HepG2 (cell line): ENCODE data around the gene ZC3H8. TPM values are rescaled to one million over a fixed set of nuclear protein-coding genes. Genes with fewer than 3 reads are reported as not detected.

Experiments used
- ATAC-seq: fragments of 200-7000 bp; cut with Tn5 transposase; 3 replicates; pipeline ENCODE4 v1.9.1; 2020; ENCODE audit warnings: mild to moderate bottlenecking, moderate library complexity
- BruUV-seq: library from RNA; stranded (reverse); fragments of 400-500 nt; replicated peaks from 2 replicates; lab custom pipeline; 2021; lab: Mats Ljungman, UMichigan
- CTCF ChIA-PET: fragments of 300-600 bp; formaldehyde crosslinking; extraction: SDS; loops from one replicate; lab custom pipeline; 2021; ENCODE audit warnings: low total read pairs, inconsistent platforms, low intra/inter-chr PET ratio; lab: Yijun Ruan, JAX
- POLR2A ChIA-PET: fragments of 350-600 bp; sonication (Branson Sonifier 250); formaldehyde crosslinking; loops from one replicate; lab custom pipeline; 2020; ENCODE audit warnings: antibody characterized with exemption, inconsistent platforms; lab: Yijun Ruan, JAX
- DNase-seq: peaks from one replicate; pipeline ENCODE4 v3.0.0-alpha.2; 2015; ENCODE audit warnings: low spot score
- FAIRE-seq: peaks from 3 replicates; lab custom pipeline; 2011; peaks lifted over from hg19 to GRCh38; lab: Jason Lieb, UNC
- H2AFZ ChIP-seq: one replicate; pipeline ENCODE4 v1.6.1; 2011; ENCODE audit warnings: low read length, inconsistent platforms
- H3K27ac ChIP-seq: fragments of 300-600 bp; 3 replicates; pipeline ENCODE4 v1.8.0; 2011; ENCODE audit warnings: mixed run types, mild to moderate bottlenecking, mixed read lengths, low read length, inconsistent platforms; ENCODE audit not compliant: insufficient read depth; ENCODE audit errors: extremely low read length
- H3K27me3 ChIP-seq, 2 experiments: fragments of 200-600 bp in 1 of 2; 2 replicates in 1 of 2; 3 replicates in 1 of 2; pipeline versions ENCODE4 v1.6.0 to v1.8.0; 2011; ENCODE audit warnings: low read length in 2 of 2, mild to moderate bottlenecking in 2 of 2, moderate library complexity in 2 of 2, inconsistent platforms in 1 of 2; ENCODE audit not compliant: insufficient read depth in 2 of 2, control insufficient read depth in 1 of 2
- H3K36me3 ChIP-seq, 2 experiments: fragments of 200-600 bp in 1 of 2; replicated peaks in 1 of 2; 2 replicates in 1 of 2; 3 replicates in 1 of 2; pipeline versions ENCODE4 v1.5.1 to v1.8.0; 2011; ENCODE audit warnings: low read length in 2 of 2, inconsistent platforms in 1 of 2; ENCODE audit not compliant: insufficient read depth in 2 of 2, control insufficient read depth in 1 of 2
- H3K4me1 ChIP-seq: 2 replicates; pipeline ENCODE4 v1.5.1; 2012; ENCODE audit warnings: low read length, inconsistent platforms; ENCODE audit not compliant: insufficient read depth
- H3K4me2 ChIP-seq: 2 replicates; pipeline ENCODE4 v1.6.0; 2011; ENCODE audit warnings: low read depth, low read length, inconsistent platforms
- H3K4me3 ChIP-seq, 3 experiments: fragments of 200-600 bp in 1 of 3; sonication (generic), shearing (Covaris generic) in 1 of 3; replicated peaks in 1 of 3; 2 replicates each; pipeline ENCODE4 v1.5.1; 2011 to 2016; ENCODE audit warnings: low read length in 3 of 3, inconsistent platforms in 2 of 3, low read depth in 2 of 3, mild to moderate bottlenecking in 2 of 3, control low read depth in 1 of 3, mixed read lengths in 1 of 3; ENCODE audit not compliant: insufficient read depth in 1 of 3
- H3K79me2 ChIP-seq: one replicate; pipeline ENCODE4 v1.6.1; 2011; ENCODE audit warnings: low read length, inconsistent platforms; ENCODE audit not compliant: insufficient read depth
- H3K9ac ChIP-seq: 2 replicates; pipeline ENCODE4 v1.6.0; 2011; ENCODE audit warnings: mild to moderate bottlenecking, low read depth, low read length, inconsistent platforms; ENCODE audit not compliant: insufficient read depth
- H3K9me3 ChIP-seq: 2 replicates; pipeline ENCODE4 v1.5.1; 2012; ENCODE audit warnings: mild to moderate bottlenecking, low read length
- H4K20me1 ChIP-seq: 2 replicates; pipeline ENCODE4 v1.6.0; 2011; ENCODE audit warnings: inconsistent platforms, mild to moderate bottlenecking, low read length, moderate library complexity; ENCODE audit not compliant: insufficient read depth
- ATF4 ChIP-seq, 2 experiments: fragments of 450-650 bp in 1 of 2; sonication (generic) in 1 of 2; formaldehyde crosslinking; IDR thresholded peaks; 2 replicates each; pipeline versions ENCODE4 v1.5.0 to v1.8.0; 2020 to 2022; ENCODE audit warnings: mild to moderate bottlenecking in 1 of 2, missing genetic modification reagents in 1 of 2
- BHLHE40 ChIP-seq: IDR thresholded peaks from 2 replicates; pipeline ENCODE4 v1.6.1; 2011; ENCODE audit warnings: low read length, improper control_type of control experiment
- CCAR2 ChIP-seq: fragments of 200-400 bp; formaldehyde crosslinking; optimal IDR thresholded peaks from 2 replicates; pipeline ENCODE3; 2018; ENCODE audit warnings: low read depth, mild to moderate bottlenecking, low read length, moderate library complexity
- DNMT3B ChIP-seq: conservative IDR thresholded peaks from 2 replicates; pipeline ENCODE4 v1.6.1; 2016; ENCODE audit warnings: missing biosample characterization, control low read depth
- GMEB2 ChIP-seq: IDR thresholded peaks from 2 replicates; pipeline ENCODE4 v1.6.1; 2016; ENCODE audit warnings: missing biosample characterization, missing genetic modification reagents, low read depth
- HNF4A ChIP-seq: sonication (generic); formaldehyde crosslinking; IDR thresholded peaks from 2 replicates; pipeline ENCODE4 v1.4.0; 2020; ENCODE audit warnings: missing genetic modification reagents
- HNRNPK ChIP-seq: fragments of 200-400 bp; formaldehyde crosslinking; IDR thresholded peaks from 2 replicates; pipeline ENCODE4 v1.6.1; 2018; ENCODE audit warnings: low read length, low read depth, moderate library complexity, mild to moderate bottlenecking; ENCODE audit not compliant: poor library complexity, severe bottlenecking
- MIER3 ChIP-seq: IDR thresholded peaks from 2 replicates; pipeline ENCODE4 v1.6.1; 2016; ENCODE audit warnings: missing compliant biosample characterization, borderline replicate concordance
- NCOR1 ChIP-seq: fragments of 200-600 bp; sonication (generic); IDR thresholded peaks from 2 replicates; pipeline ENCODE4 v1.7.0; 2017; ENCODE audit warnings: antibody characterized with exemption, low read length, borderline replicate concordance
- NRL ChIP-seq: sonication (generic); formaldehyde crosslinking; IDR thresholded peaks from 2 replicates; pipeline ENCODE4 v1.5.0; 2020; ENCODE audit warnings: missing genetic modification reagents, mild to moderate bottlenecking, moderate library complexity, borderline replicate concordance
- POLR2AphosphoS5 ChIP-seq: IDR thresholded peaks from 2 replicates; pipeline ENCODE4 v1.6.1; 2012; ENCODE audit warnings: low read depth, low read length
- SOX13 ChIP-seq, 3 experiments: fragments of 450-650 bp in 1 of 3; sonication (generic) in 1 of 3; formaldehyde crosslinking in 1 of 3; IDR thresholded peaks in 2 of 3; conservative IDR thresholded peaks in 1 of 3; 2 replicates each; pipeline versions ENCODE4 v1.5.0 to v1.6.1; 2016 to 2020; ENCODE audit warnings: antibody characterized with exemption in 1 of 3, mild to moderate bottlenecking in 1 of 3, missing compliant biosample characterization in 1 of 3, missing genetic modification reagents in 1 of 3, moderate library complexity in 1 of 3
- STAT5B ChIP-seq: sonication (generic); formaldehyde crosslinking; IDR thresholded peaks from 2 replicates; pipeline ENCODE4 v1.4.0; 2020; ENCODE audit warnings: missing genetic modification reagents
- TFE3 ChIP-seq: IDR thresholded peaks from 2 replicates; pipeline ENCODE4 v1.6.1; 2016
- ZFP62 ChIP-seq: sonication (generic); formaldehyde crosslinking; IDR thresholded peaks from 2 replicates; pipeline ENCODE4 v1.4.0; 2020; ENCODE audit warnings: missing genetic modification reagents
- ZNF124 ChIP-seq: sonication (generic); formaldehyde crosslinking; IDR thresholded peaks from 2 replicates; pipeline ENCODE4 v1.4.0; 2020; ENCODE audit warnings: missing genetic modification reagents
- ZNF720 ChIP-seq: sonication (generic); formaldehyde crosslinking; IDR thresholded peaks from 2 replicates; pipeline ENCODE4 v1.4.0; 2020; ENCODE audit warnings: missing genetic modification reagents
- ZNF772 ChIP-seq: sonication (generic); formaldehyde crosslinking; IDR thresholded peaks from 2 replicates; pipeline ENCODE4 v1.5.0; 2020; ENCODE audit warnings: mild to moderate bottlenecking, missing genetic modification reagents
- WGBS: methylation state at CpG from one replicate; pipeline ENCODE4 v1.1.6; 2017; ENCODE audit warnings: low lambda C conversion rate; 5-methylcytosine and 5-hydroxymethylcytosine counted together
- in situ Hi-C: cut with HindIII; loops from 2 replicates; pipeline ENCODE4 v1.10.0; 2017; ENCODE audit warnings: low pct_unique_long_range_greater_than_20kb; ENCODE audit not compliant: extremely low pct_ligation_motif_present
- intact Hi-C: fragments of 100-400 bp; cut with micrococcal nuclease; formaldehyde crosslinking; loops from one replicate; pipeline ENCODE4 v1.10.0; 2022; ENCODE audit not compliant: unreplicated experiment
- polyA plus RNA-seq, 8 experiments: library from polyadenylated mRNA; depleted of rRNA in 3 of 8; stranded (reverse) in 7 of 8; unstranded in 1 of 8; fragments of >200 nt; fragmentation: Illumina TruSeq in 4 of 8; extraction: Trizol in 4 of 8; gene quantifications; 2 replicates each; pipeline versions ENCODE4 v1.2.1 to v1.2.3, GENCODE V29; 2011 to 2016; ENCODE audit warnings: low read depth in 4 of 8, missing spikeins in 1 of 8, mixed read lengths in 1 of 8; ENCODE audit not compliant: insufficient read depth in 1 of 8
- total RNA-seq, 5 experiments: library from RNA; depleted of rRNA; stranded (reverse); fragments of >200 nt; fragmentation: Illumina TruSeq; extraction: Trizol; gene quantifications; 2 replicates each; pipeline ENCODE4 v1.2.3, GENCODE V29; 2016; ENCODE audit warnings: low read depth in 1 of 5
- TF ChIP-seq, protein P1 (sequence below): sonication (generic); formaldehyde crosslinking; IDR thresholded peaks from 2 replicates; pipeline ENCODE4 v1.9.0; 2022; ENCODE audit warnings: low read depth, missing genetic modification reagents

The ZC3H8 gene
- total and polyA plus RNA-seq, 2 of the 13 experiments (the other 11 are each of a cell fraction or from before 2014, with no cell fraction given): 4.5 to 17.0 TPM

- intact Hi-C loops: loop anchor here (5.0 kb wide), 1 partner anchor 1404 kb away; no protein-coding TSS in a partner anchor
- ATAC-seq (no peak; the same call in 1 of the 3 replicates), FAIRE-seq (no peak), DNase-seq (no peak)
- no peaks in the 10 kb centered on the region for H3K9me3 ChIP-seq
- TF ChIP-seq HNF4A (CRISPR knock-in tag): no peak
- no peak for TF ChIP-seq STAT5B (CRISPR knock-in tag)
- TF ChIP-seq NRL (CRISPR knock-in tag): no peak
- TF ChIP-seq ZFP62 (CRISPR knock-in tag): no peak
- TF ChIP-seq ATF4 (CRISPR knock-in tag; IDR thresholded peaks at IDR 0.05): no peak
- no peak for TF ChIP-seq TFE3 (CRISPR knock-in tag)
- TF ChIP-seq DNMT3B: no peak
- no peak for TF ChIP-seq HNRNPK
- no peak for TF ChIP-seq ZNF720 (CRISPR knock-in tag)
- no peak for TF ChIP-seq GMEB2 (CRISPR knock-in tag)
- no peak for TF ChIP-seq ZNF124
- TF ChIP-seq, protein P1, sequence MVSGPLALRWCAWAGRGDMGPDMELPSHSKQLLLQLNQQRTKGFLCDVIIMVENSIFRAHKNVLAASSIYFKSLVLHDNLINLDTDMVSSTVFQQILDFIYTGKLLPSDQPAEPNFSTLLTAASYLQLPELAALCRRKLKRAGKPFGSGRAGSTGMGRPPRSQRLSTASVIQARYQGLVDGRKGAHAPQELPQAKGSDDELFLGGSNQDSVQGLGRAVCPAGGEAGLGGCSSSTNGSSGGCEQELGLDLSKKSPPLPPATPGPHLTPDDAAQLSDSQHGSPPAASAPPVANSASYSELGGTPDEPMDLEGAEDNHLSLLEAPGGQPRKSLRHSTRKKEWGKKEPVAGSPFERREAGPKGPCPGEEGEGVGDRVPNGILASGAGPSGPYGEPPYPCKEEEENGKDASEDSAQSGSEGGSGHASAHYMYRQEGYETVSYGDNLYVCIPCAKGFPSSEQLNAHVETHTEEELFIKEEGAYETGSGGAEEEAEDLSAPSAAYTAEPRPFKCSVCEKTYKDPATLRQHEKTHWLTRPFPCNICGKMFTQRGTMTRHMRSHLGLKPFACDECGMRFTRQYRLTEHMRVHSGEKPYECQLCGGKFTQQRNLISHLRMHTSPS: no peak
- no peak for TF ChIP-seq SOX13 (IDR thresholded peaks at IDR 0.05)
- no peak for TF ChIP-seq SOX13 (CRISPR knock-in tag; conservative IDR thresholded peaks at IDR 0.05 in 1 of 2, IDR thresholded peaks at IDR 0.05 in 1 of 2)
- TF ChIP-seq BHLHE40: no peak
- no peak for TF ChIP-seq POLR2AphosphoS5
- no peak for TF ChIP-seq CCAR2
- no peak for TF ChIP-seq NCOR1
- no peak for TF ChIP-seq MIER3 (CRISPR knock-in tag)
- no peak for TF ChIP-seq ZNF772 (CRISPR knock-in tag)
- no peaks in the 10 kb centered on the region for H3K27me3 ChIP-seq
- H3K4me3 ChIP-seq: no peak overlapping the region
- WGBS: 89% methylated on average over 44 of the region's 54 CpGs
- ChIA-PET POLR2A (no interaction called here), CTCF (no interaction called here)
- no TSS peak for BruUV-seq
- no peak overlapping the region for H3K27ac ChIP-seq
- H3K4me1 ChIP-seq: no peaks in the 10 kb centered on the region
- H3K4me2 ChIP-seq: no peak overlapping the region
- no peak overlapping the region for H3K9ac ChIP-seq
- no peaks in the 10 kb centered on the region for H3K36me3 ChIP-seq
- no peaks in the 10 kb centered on the region for H3K79me2 ChIP-seq
- H2AFZ ChIP-seq: no peak overlapping the region
- no peaks in the 10 kb centered on the region for H4K20me1 ChIP-seq
- in situ Hi-C loops: no loop called here
Measured at GRCh38 chr2:112181571-112182290, 73.1 kb downstream of the ZC3H8 start.
